Measurements from ENCODE around the gene TICAM2. TPM values are rescaled to one million over a fixed set of nuclear protein-coding genes. Genes with fewer than 3 reads are reported as not detected.

The TICAM2 gene
- total RNA-seq, 1 experiment from 2014 or later = 1.0 TPM

DNA sequence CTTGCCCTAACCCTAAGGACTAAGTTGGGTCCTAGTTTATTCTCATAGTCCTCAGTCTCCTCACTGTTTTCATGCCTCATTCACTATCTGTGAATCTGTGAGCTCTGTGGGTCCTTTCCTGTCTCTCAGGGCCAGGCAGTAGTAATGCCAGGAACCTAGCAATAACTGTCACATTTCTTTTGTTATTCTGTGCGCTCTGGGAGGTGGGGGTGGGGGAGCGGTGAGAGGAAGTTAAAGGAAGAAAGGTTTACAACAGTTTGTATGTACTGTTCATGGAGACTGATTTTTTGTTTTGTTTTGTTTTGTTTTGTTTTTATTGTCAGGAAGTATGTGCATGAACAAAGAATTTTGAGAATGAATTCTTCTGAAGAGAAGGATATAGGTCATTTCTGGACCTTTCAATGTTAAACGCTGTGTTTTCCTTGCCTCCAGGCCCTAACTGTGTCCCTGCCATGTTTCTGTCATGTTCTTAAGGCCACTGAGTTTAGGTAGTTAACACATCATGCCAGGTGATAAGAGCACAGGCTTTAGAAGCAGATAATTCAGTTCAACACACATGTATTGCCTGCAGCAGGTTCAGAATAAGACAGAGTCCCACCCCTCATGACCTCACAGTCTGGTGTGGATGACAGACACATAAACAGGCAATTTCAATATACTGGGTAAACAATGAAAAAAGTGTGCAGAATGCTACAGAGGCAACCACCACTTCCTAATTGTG lies 44.5 kb downstream of the TICAM2 start:
- ChIA-PET POLR2A (no interaction called here), CTCF (interaction anchor here (0.6 kb wide), 2 partner anchors 18 to 281 kb away, joined by 3 read pairs; no protein-coding TSS in a partner anchor)
- no peak overlapping the region for H3K4me3 Mint-ChIP-seq
- peak overlapping the region; percentile 48; the same call in 1 of the 2 replicates for H3K27ac Mint-ChIP-seq
- ATAC-seq (peak; percentile 39), DNase-seq (ENCODE audit: low spot score) (no peak)
- TF ChIP-seq, protein P1, sequence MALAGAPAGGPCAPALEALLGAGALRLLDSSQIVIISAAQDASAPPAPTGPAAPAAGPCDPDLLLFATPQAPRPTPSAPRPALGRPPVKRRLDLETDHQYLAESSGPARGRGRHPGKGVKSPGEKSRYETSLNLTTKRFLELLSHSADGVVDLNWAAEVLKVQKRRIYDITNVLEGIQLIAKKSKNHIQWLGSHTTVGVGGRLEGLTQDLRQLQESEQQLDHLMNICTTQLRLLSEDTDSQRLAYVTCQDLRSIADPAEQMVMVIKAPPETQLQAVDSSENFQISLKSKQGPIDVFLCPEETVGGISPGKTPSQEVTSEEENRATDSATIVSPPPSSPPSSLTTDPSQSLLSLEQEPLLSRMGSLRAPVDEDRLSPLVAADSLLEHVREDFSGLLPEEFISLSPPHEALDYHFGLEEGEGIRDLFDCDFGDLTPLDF (CRISPR knock-in tag; IDR thresholded peaks at IDR 0.05) = no peak
- H3K27me3 Mint-ChIP-seq (ENCODE audit: low read depth) = no peaks in the 10 kb centered on the region
- H3K36me3 Mint-ChIP-seq = no peaks in the 10 kb centered on the region
- H3K4me1 Mint-ChIP-seq = peaks cover 18% of the 10 kb centered on the region
- 0 out of 2 replicates have a peak, but pooled peaks cover 5% of the 10 kb centered on the region for H3K9me3 Mint-ChIP-seq

GRCh38 chr5:115556276-115556675 lies 46.0 kb downstream of the TICAM2 start:
- no peak for TF ChIP-seq CREM (CRISPR knock-in tag; IDR thresholded peaks at IDR 0.05)
- TF ChIP-seq, protein P1 (CRISPR knock-in tag; IDR thresholded peaks at IDR 0.05) = no peak
- no peak for TF ChIP-seq FOXP1 (CRISPR knock-in tag; IDR thresholded peaks at IDR 0.05; ENCODE audit: borderline replicate concordance)
- no peak for TF ChIP-seq MXD4 (CRISPR knock-in tag; IDR thresholded peaks at IDR 0.05; ENCODE audit: borderline replicate concordance)
- TF ChIP-seq PRRX2 (CRISPR knock-in tag; IDR thresholded peaks at IDR 0.05) = no peak
- TF ChIP-seq TCF7 (CRISPR knock-in tag; IDR thresholded peaks at IDR 0.05; ENCODE audit: low read depth) = no peak
- TF ChIP-seq OVOL2 (CRISPR knock-in tag; IDR thresholded peaks at IDR 0.05; ENCODE audit: borderline replicate concordance) = no peak
- no peak for TF ChIP-seq ZNF671 (CRISPR knock-in tag; IDR thresholded peaks at IDR 0.05)
- TF ChIP-seq, protein P2, sequence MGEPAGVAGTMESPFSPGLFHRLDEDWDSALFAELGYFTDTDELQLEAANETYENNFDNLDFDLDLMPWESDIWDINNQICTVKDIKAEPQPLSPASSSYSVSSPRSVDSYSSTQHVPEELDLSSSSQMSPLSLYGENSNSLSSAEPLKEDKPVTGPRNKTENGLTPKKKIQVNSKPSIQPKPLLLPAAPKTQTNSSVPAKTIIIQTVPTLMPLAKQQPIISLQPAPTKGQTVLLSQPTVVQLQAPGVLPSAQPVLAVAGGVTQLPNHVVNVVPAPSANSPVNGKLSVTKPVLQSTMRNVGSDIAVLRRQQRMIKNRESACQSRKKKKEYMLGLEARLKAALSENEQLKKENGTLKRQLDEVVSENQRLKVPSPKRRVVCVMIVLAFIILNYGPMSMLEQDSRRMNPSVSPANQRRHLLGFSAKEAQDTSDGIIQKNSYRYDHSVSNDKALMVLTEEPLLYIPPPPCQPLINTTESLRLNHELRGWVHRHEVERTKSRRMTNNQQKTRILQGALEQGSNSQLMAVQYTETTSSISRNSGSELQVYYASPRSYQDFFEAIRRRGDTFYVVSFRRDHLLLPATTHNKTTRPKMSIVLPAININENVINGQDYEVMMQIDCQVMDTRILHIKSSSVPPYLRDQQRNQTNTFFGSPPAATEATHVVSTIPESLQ (CRISPR knock-in tag; IDR thresholded peaks at IDR 0.05) = no peak
- TF ChIP-seq JUN (CRISPR knock-in tag; IDR thresholded peaks at IDR 0.05) = no peak
- TF ChIP-seq, protein P3, sequence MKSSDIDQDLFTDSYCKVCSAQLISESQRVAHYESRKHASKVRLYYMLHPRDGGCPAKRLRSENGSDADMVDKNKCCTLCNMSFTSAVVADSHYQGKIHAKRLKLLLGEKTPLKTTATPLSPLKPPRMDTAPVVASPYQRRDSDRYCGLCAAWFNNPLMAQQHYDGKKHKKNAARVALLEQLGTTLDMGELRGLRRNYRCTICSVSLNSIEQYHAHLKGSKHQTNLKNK (CRISPR knock-in tag; IDR thresholded peaks at IDR 0.05) = no peak
- TF ChIP-seq NR3C1 (CRISPR knock-in tag; conservative IDR thresholded peaks at IDR 0.05; ENCODE audit: low read depth) = no peak
- no peak for TF ChIP-seq IRF2 (CRISPR knock-in tag; IDR thresholded peaks at IDR 0.05; ENCODE audit: borderline replicate concordance, low read depth)
- no peak for TF ChIP-seq ELF4 (CRISPR knock-in tag; IDR thresholded peaks at IDR 0.05; ENCODE audit: low read depth)
- no peak for TF ChIP-seq ATF2 (CRISPR knock-in tag; IDR thresholded peaks at IDR 0.05; ENCODE audit: borderline replicate concordance, low read depth)
- TF ChIP-seq, protein P4, sequence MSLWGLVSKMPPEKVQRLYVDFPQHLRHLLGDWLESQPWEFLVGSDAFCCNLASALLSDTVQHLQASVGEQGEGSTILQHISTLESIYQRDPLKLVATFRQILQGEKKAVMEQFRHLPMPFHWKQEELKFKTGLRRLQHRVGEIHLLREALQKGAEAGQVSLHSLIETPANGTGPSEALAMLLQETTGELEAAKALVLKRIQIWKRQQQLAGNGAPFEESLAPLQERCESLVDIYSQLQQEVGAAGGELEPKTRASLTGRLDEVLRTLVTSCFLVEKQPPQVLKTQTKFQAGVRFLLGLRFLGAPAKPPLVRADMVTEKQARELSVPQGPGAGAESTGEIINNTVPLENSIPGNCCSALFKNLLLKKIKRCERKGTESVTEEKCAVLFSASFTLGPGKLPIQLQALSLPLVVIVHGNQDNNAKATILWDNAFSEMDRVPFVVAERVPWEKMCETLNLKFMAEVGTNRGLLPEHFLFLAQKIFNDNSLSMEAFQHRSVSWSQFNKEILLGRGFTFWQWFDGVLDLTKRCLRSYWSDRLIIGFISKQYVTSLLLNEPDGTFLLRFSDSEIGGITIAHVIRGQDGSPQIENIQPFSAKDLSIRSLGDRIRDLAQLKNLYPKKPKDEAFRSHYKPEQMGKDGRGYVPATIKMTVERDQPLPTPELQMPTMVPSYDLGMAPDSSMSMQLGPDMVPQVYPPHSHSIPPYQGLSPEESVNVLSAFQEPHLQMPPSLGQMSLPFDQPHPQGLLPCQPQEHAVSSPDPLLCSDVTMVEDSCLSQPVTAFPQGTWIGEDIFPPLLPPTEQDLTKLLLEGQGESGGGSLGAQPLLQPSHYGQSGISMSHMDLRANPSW (CRISPR knock-in tag; conservative IDR thresholded peaks at IDR 0.05; ENCODE audit: low read depth) = no peak
- no peak for TF ChIP-seq ZBTB21 (CRISPR knock-in tag; IDR thresholded peaks at IDR 0.05; ENCODE audit: borderline replicate concordance)
- Mint-ChIP-seq H3K36me3 (no peaks in the 10 kb centered on the region), H3K4me3 (no peak overlapping the region), H3K9me3 (0 out of 2 replicates have a peak, but pooled peaks cover 3% of the 10 kb centered on the region), H3K27me3 (ENCODE audit: low read depth) (peaks cover 2% of the 10 kb centered on the region; the same call in 1 of the 2 replicates), H3K4me1 (peaks cover 18% of the 10 kb centered on the region), H3K27ac (no peak overlapping the region)
- POLR2A ChIA-PET = no interaction called here
- DNase-seq (ENCODE audit: low spot score) (no peak), ATAC-seq (no peak)
- CTCF ChIA-PET = no interaction called here
